HL-60/S4 treated with retinoic acid at 250 ng/mL for 4 days and 3 days (cell line): ENCODE data around the gene ARPC3.
"Not testable (repeated sequence)": the region's sequence is repeated elsewhere in the genome, so short reads cannot be mapped to it uniquely, and the experiment has no call there.

Experiments used
- in situ Hi-C: fragments of 300-500 bp; cut with MboI; formaldehyde crosslinking; loops from 2 replicates; pipeline ENCODE4 v1.7.0; 2022; ENCODE audit warnings: low sequenced_read_pairs

Gene ARPC3

GRCh38 chr12:110421159-110421661, 28.9 kb downstream of the ARPC3 start:
- in situ Hi-C loops: no loop called here

GRCh38 chr12:110420644-110421043, 29.5 kb downstream of the ARPC3 start:
- in situ Hi-C loops: not testable (repeated sequence)

GRCh38 chr12:110417113-110417512, 33.0 kb downstream of the ARPC3 start:
- in situ Hi-C loops: not testable (repeated sequence)

- in situ Hi-C loops: not testable (repeated sequence)
Observed at GRCh38 chr12:110410086-110410485, 40.1 kb downstream of the ARPC3 start.

GRCh38 chr12:110405126-110405662, 44.9 kb downstream of the ARPC3 start:
- in situ Hi-C loops: not testable (repeated sequence)

GRCh38 chr12:110403976-110404682, 46.0 kb downstream of the ARPC3 start:
- in situ Hi-C loops: no loop called here

GRCh38 chr12:110403146-110403975, 46.8 kb downstream of the ARPC3 start, which contains the start of gene ANAPC7:
Gene ANAPC7, minus strand, starts transcription at chr12:110403708. Its CDS starts 81 bp downstream, at chr12:110403627.
- in situ Hi-C loops: no loop called here
